ENCODE data around the gene AVP.

Gene AVP

GRCh38 chr20:3047486-3048419 is 36.8 kb downstream of the AVP start:
- no peak for DNase-seq

DNA sequence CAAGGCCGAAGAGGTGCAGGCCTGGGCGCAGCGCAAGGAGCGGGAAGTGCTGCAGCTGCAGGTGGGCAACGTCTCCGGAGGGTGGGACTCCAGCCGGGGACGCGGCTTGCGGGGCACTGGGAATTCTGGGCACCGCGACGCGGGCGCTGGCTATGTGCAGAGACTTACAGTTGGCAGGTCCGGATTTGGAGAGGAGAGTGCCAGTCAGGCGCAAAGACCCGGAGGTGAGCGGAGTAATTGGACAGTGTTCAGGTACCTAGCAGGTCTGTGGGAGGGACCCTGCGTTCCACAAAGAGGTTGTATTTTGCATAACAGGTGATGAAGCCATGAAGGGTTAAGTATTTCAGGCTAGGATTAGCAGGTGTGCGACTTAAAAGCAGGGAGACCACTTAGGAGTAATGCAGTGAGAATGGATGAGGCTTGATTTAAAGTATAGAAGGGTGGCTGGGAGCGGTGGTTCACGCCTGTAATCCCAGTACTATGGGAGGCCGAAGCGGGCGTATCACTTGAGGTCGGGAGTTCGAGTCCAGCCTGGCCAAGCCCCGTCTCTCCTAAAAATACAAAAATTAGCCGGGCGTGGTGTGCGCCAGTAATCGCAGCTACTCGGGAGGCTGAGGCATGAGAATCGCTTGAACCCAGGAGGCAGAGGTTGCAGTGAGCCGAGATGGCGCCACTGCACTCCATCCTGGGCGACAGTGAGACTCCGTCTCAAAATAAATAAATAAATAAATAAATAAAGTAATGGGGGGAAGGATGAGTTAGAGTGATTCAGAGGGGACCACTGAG is 37.7 kb downstream of the AVP start:
- no peak for DNase-seq

DNA sequence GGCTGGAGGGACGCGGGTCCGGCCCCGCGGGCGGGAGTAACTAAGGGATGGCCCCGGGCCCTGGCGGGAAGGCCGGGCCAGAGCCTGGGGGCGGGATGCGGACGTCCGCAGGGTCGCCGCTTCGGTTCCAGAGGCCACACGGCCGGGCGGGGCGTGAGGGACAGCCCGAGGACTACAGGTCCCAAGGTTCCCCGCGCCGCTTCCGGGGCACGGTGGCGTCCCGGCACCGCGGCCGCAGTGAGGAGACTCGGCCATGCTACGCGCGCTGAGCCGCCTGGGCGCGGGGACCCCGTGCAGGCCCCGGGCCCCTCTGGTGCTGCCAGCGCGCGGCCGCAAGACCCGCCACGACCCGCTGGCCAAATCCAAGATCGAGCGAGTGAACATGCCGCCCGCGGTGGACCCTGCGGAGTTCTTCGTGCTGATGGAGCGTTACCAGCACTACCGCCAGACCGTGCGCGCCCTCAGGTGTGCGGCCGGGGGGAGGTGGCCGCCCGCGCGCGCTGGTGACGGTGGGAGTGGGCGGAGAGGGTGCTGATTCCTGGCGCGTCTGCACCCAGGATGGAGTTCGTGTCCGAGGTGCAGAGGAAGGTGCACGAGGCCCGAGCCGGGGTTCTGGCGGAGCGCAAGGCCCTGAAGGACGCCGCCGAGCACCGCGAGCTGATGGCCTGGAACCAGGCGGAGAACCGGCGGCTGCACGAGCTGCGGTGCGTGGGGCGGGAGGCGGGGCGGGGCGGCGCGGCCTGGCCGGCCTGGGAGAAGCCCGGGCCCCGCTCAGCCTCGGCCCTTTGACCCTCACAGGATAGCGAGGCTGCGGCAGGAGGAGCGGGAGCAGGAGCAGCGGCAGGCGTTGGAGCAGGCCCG is 38.5 kb downstream of the AVP start, which contains the start of gene MRPS26:
Gene MRPS26, plus strand, starts transcription at position 237 of the 861 bp plus-strand sequence. Its CDS starts 17 bp downstream, at position 254.
- DNase-seq, result peak; percentile 88

GRCh38 chr20:3045042-3045815 is 39.3 kb downstream of the AVP start:
- peak; percentile 84 for DNase-seq

- DNase-seq, result no peak
Measured at GRCh38 chr20:3044336-3044965, 40.1 kb downstream of the AVP start.

DNA sequence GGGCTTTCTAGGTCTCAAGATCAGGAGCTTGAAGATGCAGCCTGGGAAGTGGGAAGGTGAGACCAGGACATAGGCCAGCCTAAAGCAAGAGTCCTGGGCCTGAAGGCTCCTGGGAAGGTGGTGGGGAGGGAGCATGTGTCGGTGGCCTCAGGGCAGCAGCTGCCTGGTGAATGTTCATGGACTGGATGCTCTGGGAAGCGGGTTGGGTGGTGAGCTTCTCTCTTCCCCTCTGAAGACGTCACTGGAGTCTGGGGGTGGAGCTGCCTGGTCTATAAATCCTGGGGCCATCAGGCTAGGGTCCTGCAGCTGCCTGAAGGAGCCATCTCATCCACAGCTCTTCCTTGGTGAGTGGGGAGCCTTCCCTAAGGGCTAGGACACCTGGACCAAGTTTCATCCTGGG is 41.2 kb downstream of the AVP start, which contains the start of gene GNRH2:
Gene GNRH2, plus strand, starts transcription at position 301 of the 400 bp plus-strand sequence. CDS start 793 bp downstream, outside the sequence.
- no peak for DNase-seq

DNA sequence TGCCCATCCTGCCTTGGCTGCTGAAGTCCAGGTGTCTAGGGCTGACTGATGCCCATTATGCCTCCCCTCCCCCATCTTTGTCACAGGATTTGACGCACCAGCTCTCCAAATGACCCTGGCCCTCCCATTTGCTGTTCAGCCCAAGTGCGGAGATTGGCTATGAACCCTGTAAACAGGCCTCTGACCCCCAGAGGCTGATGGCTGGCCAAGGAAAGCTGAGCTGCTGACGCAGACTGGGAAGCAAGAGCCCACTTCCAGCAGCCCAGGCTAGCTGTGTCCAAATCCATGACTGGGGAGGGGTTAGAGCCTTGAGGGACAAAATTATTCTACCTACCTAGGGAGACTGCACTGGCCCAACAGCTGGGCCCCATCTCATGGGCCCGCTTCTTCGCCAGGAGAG is 41.9 kb downstream of the AVP start:
- no peak for DNase-seq

DNA sequence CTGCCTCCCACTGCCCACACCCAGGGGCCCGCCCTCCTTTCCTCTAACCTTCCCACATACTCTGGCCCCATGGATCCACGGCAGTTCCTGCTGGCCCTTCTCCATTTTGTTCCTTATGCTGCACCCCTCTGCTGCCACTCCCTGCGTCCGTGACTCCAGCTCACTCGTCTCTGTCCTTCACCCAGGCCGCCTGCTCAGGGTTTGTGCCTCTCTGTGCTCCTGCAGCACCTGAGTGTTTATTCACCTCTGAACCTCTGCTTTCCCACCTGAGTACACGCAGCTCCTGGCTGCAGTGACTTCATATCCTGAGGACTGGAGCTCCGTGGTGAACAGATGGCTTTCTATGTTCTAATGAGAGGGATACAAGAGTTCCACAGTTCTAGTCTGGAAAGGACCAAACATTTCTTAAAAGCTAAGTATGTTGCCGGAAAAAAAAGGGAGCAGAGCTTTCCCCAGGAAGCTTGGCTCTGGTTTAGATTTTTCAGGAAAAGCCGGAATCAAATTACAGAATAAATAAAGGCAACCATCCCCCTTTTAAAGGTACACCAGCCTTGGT is 42.6 kb downstream of the AVP start:
- DNase-seq, result no peak

GRCh38 chr20:3040086-3040485 is 44.4 kb downstream of the AVP start:
- no peak for DNase-seq

GRCh38 chr20:3039426-3039825 is 45.1 kb downstream of the AVP start:
- no peak for DNase-seq

DNA sequence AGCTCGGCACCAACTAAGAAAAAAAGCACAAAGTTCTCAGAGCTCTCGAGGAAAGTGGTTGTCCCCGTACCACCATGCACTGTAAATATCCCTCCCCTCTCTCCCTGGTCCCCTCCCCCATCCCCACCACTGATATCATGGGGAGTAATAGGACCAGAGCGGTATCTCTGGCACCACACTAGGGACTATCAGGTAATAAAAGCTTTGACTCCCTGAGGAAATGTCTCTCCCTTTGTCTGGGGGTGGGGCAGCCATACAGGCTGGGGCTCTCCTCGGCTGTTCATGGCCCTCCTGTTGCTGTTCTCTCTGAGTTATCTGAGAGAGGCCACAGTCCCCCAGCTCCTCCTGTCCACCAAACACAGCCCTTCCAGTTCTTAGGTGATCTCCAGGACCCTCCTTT is 46.1 kb downstream of the AVP start:
- DNase-seq, result no peak

DNA sequence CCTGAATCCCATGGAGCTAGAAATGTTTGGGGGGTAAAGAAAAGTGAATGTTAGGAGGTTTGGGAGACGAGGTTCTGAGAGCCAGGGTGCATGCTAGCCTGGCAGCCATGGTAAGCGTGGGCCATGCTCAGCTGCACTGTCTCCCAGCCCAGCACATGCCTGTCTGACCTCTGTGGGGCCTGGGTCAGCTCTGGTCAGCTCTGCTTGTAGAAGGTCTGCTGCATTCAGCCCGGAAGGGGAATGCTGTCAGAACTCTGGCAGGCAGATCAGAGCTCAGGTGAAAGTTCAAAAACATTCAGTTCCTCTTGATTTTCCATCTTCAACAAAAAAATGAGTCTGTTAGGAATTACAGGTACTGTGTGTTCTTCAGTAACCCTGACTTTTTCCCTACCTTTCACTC is 46.9 kb downstream of the AVP start:
- DNase-seq, result no peak

DNA sequence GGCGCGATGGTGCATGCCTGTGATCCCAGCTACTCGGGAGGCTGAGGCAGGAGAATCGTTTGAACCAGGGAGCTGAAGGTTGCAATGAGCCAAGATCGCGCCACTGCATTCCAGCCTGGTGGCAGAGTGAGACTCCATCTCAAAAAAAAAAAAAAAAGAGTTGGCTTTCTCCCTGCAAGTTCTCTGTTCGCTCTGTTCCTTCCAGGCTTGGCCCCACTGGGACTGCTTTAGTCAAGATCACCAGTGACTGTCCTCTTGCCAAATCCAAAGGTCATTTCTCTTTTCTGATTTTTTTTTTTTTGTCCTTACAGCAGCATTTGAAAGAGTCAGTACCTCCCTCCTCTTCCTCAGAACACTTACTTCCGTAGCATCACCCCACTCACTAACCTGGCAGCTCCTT is 51.9 kb downstream of the AVP start:
- no peak for DNase-seq

All from stimulated activated CD8-positive, alpha-beta memory T cell treated with anti-CD3 and anti-CD28 coated beads, Interleukin-4, amount 100 ng/mL, for 48 hours (primary cell).